Aorta (tissue), 5 donors: ENCODE measurements around the gene LGI2. TPM values are rescaled to one million over a fixed set of nuclear protein-coding genes. Genes with fewer than 3 reads are reported as not detected.

Source experiments
- ATAC-seq: fragments of 200-7000 bp; cut with Tn5 transposase; one replicate; pipeline ENCODE4 v1.9.1; 2022; ENCODE audit warnings: moderate library complexity; ENCODE audit not compliant: low FRiP score
- DNase-seq, 2 donors: peaks; one replicate each; pipeline ENCODE4 v3.0.0-alpha.2; 2020
- H3K27ac ChIP-seq, 2 donors: one replicate each; pipeline ENCODE4 v1.5.1; 2013; ENCODE audit warnings: low read length in 2 of 2, mild to moderate bottlenecking in 2 of 2, moderate library complexity in 2 of 2, control low read depth in 1 of 2, inconsistent platforms in 1 of 2, low read depth in 1 of 2
- H3K27me3 ChIP-seq, 2 donors: one replicate each; pipeline ENCODE4 v1.6.1; 2013; ENCODE audit warnings: control low read depth in 1 of 2, low read length in 1 of 2, mild to moderate bottlenecking in 1 of 2, moderate library complexity in 1 of 2; ENCODE audit not compliant: insufficient read depth in 2 of 2, control insufficient read depth in 1 of 2
- H3K36me3 ChIP-seq, 2 donors: one replicate each; pipeline ENCODE4 v1.6.1; 2013; ENCODE audit warnings: control low read depth in 1 of 2, low read length in 1 of 2, mild to moderate bottlenecking in 1 of 2; ENCODE audit not compliant: insufficient read depth in 2 of 2, control insufficient read depth in 1 of 2
- H3K4me1 ChIP-seq, 2 donors: one replicate each; pipeline ENCODE4 v1.6.1; 2013; ENCODE audit warnings: low read length in 2 of 2, control low read depth in 1 of 2, mild to moderate bottlenecking in 1 of 2, moderate library complexity in 1 of 2; ENCODE audit not compliant: insufficient read depth in 2 of 2, control insufficient read depth in 1 of 2
- H3K4me3 ChIP-seq, 2 donors: one replicate each; pipeline ENCODE4 v1.5.1; 2013; ENCODE audit warnings: low read length in 2 of 2, control low read depth in 1 of 2, mild to moderate bottlenecking in 1 of 2
- H3K9me3 ChIP-seq: one replicate; pipeline ENCODE4 v1.6.1; 2013; ENCODE audit warnings: mild to moderate bottlenecking, low read length; ENCODE audit not compliant: control insufficient read depth
- WGBS, 2 donors: extraction: QIAGEN DNeasy Blood & Tissue Kit; methylation state at CpG; one replicate each; pipeline ENCODE4 v1.1.7; 2013; 5-methylcytosine and 5-hydroxymethylcytosine counted together
- intact Hi-C, 2 donors: fragments of 100-400 bp; cut with DNase I; formaldehyde crosslinking; loops; one replicate each; pipeline versions ENCODE4 v1.14.2 to v1.15.0; 2022
- polyA plus RNA-seq, 2 donors: library from polyadenylated mRNA; stranded (reverse); fragments of 200-250 nt; gene quantifications; one replicate each; pipeline ENCODE4 v1.2.3, GENCODE V29; 2013
- total RNA-seq, 2 donors: library from RNA; stranded (reverse); fragmentation: NEBNext Ultra II Directional; extraction: Animal tissue kit (Norgen Biotek cat#: 25700); gene quantifications; one replicate each; pipeline ENCODE4 v1.2.1, GENCODE V29; 2021
- donor health status: healthy with polysubstance abuse.
- donor health status: Bipolar disorder and iron deficiency.
- donor health status: DM: no; HTN: no; CAD: no.
- donor health status: DM: no; HTN: no; CAD: no.
- donor health status: DM: yes; HTN: yes; CAD: no.

LGI2 gene
- total and polyA plus RNA-seq, 4 donors, result 0.79 to 13.7 (median 5.6) TPM

GRCh38 chr4:24995346-24995919 lies 35.3 kb downstream of the LGI2 start:
- DNase-seq, result no peak
- Histone ChIP-seq H3K27me3 (no peaks in the 10 kb centered on the region), H3K4me1 (no peaks in the 10 kb centered on the region), H3K4me3 (no peak overlapping the region), H3K9me3 (peaks cover 4% of the 10 kb centered on the region), H3K27ac (no peak overlapping the region), H3K36me3 (no peaks in the 10 kb centered on the region)
- WGBS, 2 donors, result 15 to 16% methylated on average over 2 of the region's 2 CpGs
- intact Hi-C loops, result no loop called here
- no peak for ATAC-seq

- Histone ChIP-seq H3K9me3 (peaks cover 4% of the 10 kb centered on the region), H3K27me3 (no peaks in the 10 kb centered on the region), H3K36me3 (no peaks in the 10 kb centered on the region), H3K4me3 (no peak overlapping the region), H3K4me1 (no peaks in the 10 kb centered on the region), H3K27ac (no peak overlapping the region)
- no peak for ATAC-seq
- WGBS, 2 donors, result 42 to 47% methylated on average over 5 of the region's 5 CpGs
- no peak for DNase-seq
- intact Hi-C loops, result no loop called here
Observed at GRCh38 chr4:24993551-24994080, 37.1 kb downstream of the LGI2 start.

GRCh38 chr4:24992968-24993367 lies 37.8 kb downstream of the LGI2 start:
- no peak for ATAC-seq
- H3K4me1 ChIP-seq, result no peaks in the 10 kb centered on the region

GRCh38 chr4:24991015-24991414 lies 39.7 kb downstream of the LGI2 start:
- H3K4me1 ChIP-seq, result no peaks in the 10 kb centered on the region
- no peak overlapping the region for H3K27ac ChIP-seq
- intact Hi-C loops, result no loop called here
- DNase-seq, result no peak
- ATAC-seq, result peak; percentile 24
- no peaks in the 10 kb centered on the region for H3K36me3 ChIP-seq
- WGBS, 2 donors, result 79 to 91% methylated on average over 3 of the region's 3 CpGs
- H3K27me3 ChIP-seq, result no peaks in the 10 kb centered on the region
- peaks cover 6% of the 10 kb centered on the region for H3K9me3 ChIP-seq
- H3K4me3 ChIP-seq, result no peak overlapping the region

More at GRCh38 chr4:24992968-24993367, 37.8 kb downstream of the LGI2 start:
- Histone ChIP-seq H3K9me3 (peaks cover 4% of the 10 kb centered on the region), H3K27me3 (no peaks in the 10 kb centered on the region), H3K4me3 (no peak overlapping the region), H3K36me3 (no peaks in the 10 kb centered on the region), H3K27ac (no peak overlapping the region)
- WGBS, 2 donors, result 93 to 100% methylated on average over 1 of the region's 1 CpG
- intact Hi-C loops, result no loop called here
- DNase-seq, result no peak

- Histone ChIP-seq H3K9me3 (peaks cover 3% of the 10 kb centered on the region), H3K4me1 (no peaks in the 10 kb centered on the region), H3K27me3 (no peaks in the 10 kb centered on the region), H3K36me3 (no peaks in the 10 kb centered on the region), H3K27ac (no peak overlapping the region), H3K4me3 (no peak overlapping the region)
- intact Hi-C loops, result loop anchor here (5.0 to 10.0 kb wide), 4 partner anchors 302 to 505 kb away; no protein-coding TSS in a partner anchor
- DNase-seq (no peak), ATAC-seq (no peak)
- 76 to 78% methylated on average over 4 of the region's 4 CpGs for WGBS, 2 donors
Observed at GRCh38 chr4:24989327-24989726, 41.4 kb downstream of the LGI2 start.

- intact Hi-C loops, result loop anchor here (5.0 to 10.0 kb wide), 4 partner anchors 301 to 504 kb away; no protein-coding TSS in a partner anchor
- Histone ChIP-seq H3K36me3 (no peaks in the 10 kb centered on the region), H3K9me3 (peaks cover 3% of the 10 kb centered on the region), H3K27me3 (no peaks in the 10 kb centered on the region), H3K27ac (no peak overlapping the region), H3K4me3 (no peak overlapping the region), H3K4me1 (no peaks in the 10 kb centered on the region)
- ATAC-seq (no peak), DNase-seq (no peak)
- WGBS, 2 donors, result 86% methylated on average over 1 of the region's 1 CpG
Observed at GRCh38 chr4:24988776-24989175, 42.0 kb downstream of the LGI2 start.

- intact Hi-C loops, result loop anchor here (5.0 to 10.0 kb wide), 5 partner anchors 157 to 500 kb away; no protein-coding TSS in a partner anchor
- peaks cover 2% of the 10 kb centered on the region for H3K9me3 ChIP-seq
- no peaks in the 10 kb centered on the region for H3K4me1 ChIP-seq
- 76 to 80% methylated on average over 6 of the region's 6 CpGs for WGBS, 2 donors
- H3K27me3 ChIP-seq, result no peaks in the 10 kb centered on the region
- DNase-seq (no peak), ATAC-seq (no peak)
- no peaks in the 10 kb centered on the region for H3K36me3 ChIP-seq
- H3K27ac ChIP-seq, result no peak overlapping the region
- H3K4me3 ChIP-seq, result no peak overlapping the region
Observed at GRCh38 chr4:24984602-24985532, 45.9 kb downstream of the LGI2 start.

- Histone ChIP-seq H3K4me3 (no peak overlapping the region), H3K9me3 (no peaks in the 10 kb centered on the region), H3K27me3 (no peaks in the 10 kb centered on the region), H3K27ac (no peak overlapping the region), H3K4me1 (no peaks in the 10 kb centered on the region), H3K36me3 (no peaks in the 10 kb centered on the region)
- ATAC-seq, result no peak
- DNase-seq, result no peak
- intact Hi-C loops, result loop anchor here (5.0 to 10.0 kb wide), 3 partner anchors 162 to 496 kb away; no protein-coding TSS in a partner anchor
- WGBS, 2 donors, result 84 to 93% methylated on average over 5 of the region's 5 CpGs
Observed at GRCh38 chr4:24980740-24981139, 50.0 kb downstream of the LGI2 start.
